HG02763 (cell line): ENCODE measurements around the gene CPT1B.
"Not testable (repeated sequence)": the region's sequence is repeated elsewhere in the genome, so short reads cannot be mapped to it uniquely, and the experiment has no call there.

Source experiments
- ATAC-seq: cut with Tn5 transposase; IDR thresholded peaks from one replicate; pipeline ENCODE4 v1.9.1; 2021; ENCODE audit warnings: mild to moderate bottlenecking, moderate library complexity; ENCODE audit not compliant: unreplicated experiment

Gene CPT1B

GRCh38 chr22:50577987-50578775 lies at the start of gene CPT1B:
CPT1B (minus strand) TSS chr22:50578427; CDS start chr22:50577915, 512 bp downstream.
- ATAC-seq: no peak

GRCh38 chr22:50626850-50627641 lies 48.8 kb upstream of the CPT1B start:
- no peak for ATAC-seq

GRCh38 chr22:50626314-50626849 lies 48.2 kb upstream of the CPT1B start:
- ATAC-seq: no peak

GRCh38 chr22:50625568-50626313 lies 47.5 kb upstream of the CPT1B start:
- no peak for ATAC-seq

- ATAC-seq: no peak
Measured at GRCh38 chr22:50625131-50625567, 46.9 kb upstream of the CPT1B start.

GRCh38 chr22:50624347-50625130 lies 46.3 kb upstream of the CPT1B start:
- ATAC-seq: no peak

- no peak for ATAC-seq
Measured at GRCh38 chr22:50622723-50623327, 44.6 kb upstream of the CPT1B start.

GRCh38 chr22:50621948-50622722 lies 43.9 kb upstream of the CPT1B start:
- ATAC-seq: no peak

- ATAC-seq: no peak
Measured at GRCh38 chr22:50621356-50621880, 43.2 kb upstream of the CPT1B start.

- no peak for ATAC-seq
Measured at GRCh38 chr22:50620593-50621355, 42.5 kb upstream of the CPT1B start.

- not testable (repeated sequence) for ATAC-seq
Measured at GRCh38 chr22:50614296-50614695, 36.1 kb upstream of the CPT1B start.

- no peak for ATAC-seq
Measured at GRCh38 chr22:50613291-50613981, 35.2 kb upstream of the CPT1B start.

- no peak for ATAC-seq
Measured at GRCh38 chr22:50612528-50613221, 34.4 kb upstream of the CPT1B start.

- no peak for ATAC-seq
Measured at GRCh38 chr22:50612168-50612527, 33.9 kb upstream of the CPT1B start.

- no peak for ATAC-seq
Measured at GRCh38 chr22:50611341-50612060, 33.3 kb upstream of the CPT1B start.

GRCh38 chr22:50610581-50610980 lies 32.4 kb upstream of the CPT1B start:
- no peak for ATAC-seq
